COR-L47 (cell line): Measurements from ENCODE around the gene ZBED1.
"Not testable (repeated sequence)": the region's sequence is repeated elsewhere in the genome, so short reads cannot be mapped to it uniquely, and the experiment has no call there.

Experiments
- DNase-seq: peaks from one replicate; lab custom pipeline; 2025; lab: John Stamatoyannopoulos, UW

ZBED1 gene

GRCh38 chrX:2474280-2474962, 26.4 kb downstream of the ZBED1 start:
- DNase-seq, result no peak

GRCh38 chrX:2473064-2473463, 27.7 kb downstream of the ZBED1 start:
- DNase-seq, result not testable (repeated sequence)

- no peak for DNase-seq
Observed at GRCh38 chrX:2471641-2472040, 29.1 kb downstream of the ZBED1 start.

GRCh38 chrX:2471126-2471525, 29.6 kb downstream of the ZBED1 start:
- not testable (repeated sequence) for DNase-seq

- DNase-seq, result not testable (repeated sequence)
Observed at GRCh38 chrX:2469852-2470251, 30.9 kb downstream of the ZBED1 start.

- DNase-seq, result no peak
Observed at GRCh38 chrX:2469196-2469685, 31.5 kb downstream of the ZBED1 start.

GRCh38 chrX:2468261-2469195, 32.2 kb downstream of the ZBED1 start:
- DNase-seq, result no peak

- DNase-seq, result no peak
Observed at GRCh38 chrX:2466876-2467656, 33.7 kb downstream of the ZBED1 start.

GRCh38 chrX:2464677-2465166, 36.1 kb downstream of the ZBED1 start:
- no peak for DNase-seq

- DNase-seq, result no peak
Observed at GRCh38 chrX:2463973-2464676, 36.7 kb downstream of the ZBED1 start.

- not testable (repeated sequence) for DNase-seq
Observed at GRCh38 chrX:2463481-2463880, 37.3 kb downstream of the ZBED1 start.

- no peak for DNase-seq
Observed at GRCh38 chrX:2462780-2463179, 38.0 kb downstream of the ZBED1 start.

GRCh38 chrX:2462074-2462473, 38.7 kb downstream of the ZBED1 start:
- DNase-seq, result no peak

GRCh38 chrX:2461711-2462016, 39.1 kb downstream of the ZBED1 start:
- no peak for DNase-seq

GRCh38 chrX:2460821-2461710, 39.7 kb downstream of the ZBED1 start:
- not testable (repeated sequence) for DNase-seq

- not testable (repeated sequence) for DNase-seq
Observed at GRCh38 chrX:2460048-2460447, 40.7 kb downstream of the ZBED1 start.

GRCh38 chrX:2458309-2458708, 42.5 kb downstream of the ZBED1 start:
- DNase-seq, result no peak

GRCh38 chrX:2457289-2458133, 43.3 kb downstream of the ZBED1 start:
- no peak for DNase-seq

- DNase-seq, result not testable (repeated sequence)
Observed at GRCh38 chrX:2456091-2456490, 44.7 kb downstream of the ZBED1 start.

GRCh38 chrX:2454620-2455019, 46.2 kb downstream of the ZBED1 start:
- DNase-seq, result not testable (repeated sequence)
